ENCODE results near the gene GPR21.

Gene GPR21

GRCh38 chr9:123034881-123035510, 1.5 kb downstream of the GPR21 start:
- DNase-seq: no peak

DNA sequence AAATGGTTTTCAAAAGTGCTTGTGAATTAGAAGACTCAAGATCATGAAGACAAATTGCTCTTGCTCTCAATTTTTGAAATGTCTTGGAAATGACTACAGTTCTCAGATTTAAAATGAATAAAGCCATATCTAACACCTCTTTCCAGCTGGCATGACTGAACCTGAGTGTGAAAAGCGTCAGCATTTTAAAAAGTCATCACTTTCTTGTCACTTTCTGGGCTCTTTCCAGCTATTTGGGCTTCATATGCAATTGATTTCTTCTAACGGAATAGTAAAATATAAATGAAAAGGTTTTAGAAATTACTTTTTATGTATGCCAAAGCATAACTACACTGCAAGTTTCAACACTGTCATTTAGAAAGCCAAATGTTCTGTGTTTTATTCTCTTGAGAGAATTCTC, 2.3 kb downstream of the GPR21 start:
- DNase-seq: no peak

GRCh38 chr9:123036893-123037545, 3.6 kb downstream of the GPR21 start:
- no peak for DNase-seq

- DNase-seq: no peak
Measured at GRCh38 chr9:123039617-123040219, 6.3 kb downstream of the GPR21 start.

DNA sequence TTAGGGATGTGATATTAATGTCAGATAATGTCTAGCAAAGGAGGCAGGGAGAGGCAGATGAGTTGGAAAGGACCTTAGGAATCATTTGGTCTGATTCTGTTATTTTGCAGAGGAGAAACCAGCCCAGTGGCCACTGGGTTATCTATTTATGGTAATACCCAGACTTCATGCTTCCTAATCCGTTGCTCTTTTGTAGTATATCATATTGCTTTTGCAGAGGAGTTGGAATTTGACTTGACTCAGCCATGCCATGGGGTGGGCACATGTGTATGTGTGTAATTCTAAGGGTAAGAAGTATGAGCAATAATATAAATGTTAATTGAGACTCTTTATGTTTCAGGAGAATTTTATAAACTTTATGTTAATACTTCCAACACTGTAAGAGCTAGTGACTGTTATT, 7.3 kb downstream of the GPR21 start:
- DNase-seq: no peak

GRCh38 chr9:123041489-123041888, 8.0 kb downstream of the GPR21 start:
- DNase-seq: no peak

DNA sequence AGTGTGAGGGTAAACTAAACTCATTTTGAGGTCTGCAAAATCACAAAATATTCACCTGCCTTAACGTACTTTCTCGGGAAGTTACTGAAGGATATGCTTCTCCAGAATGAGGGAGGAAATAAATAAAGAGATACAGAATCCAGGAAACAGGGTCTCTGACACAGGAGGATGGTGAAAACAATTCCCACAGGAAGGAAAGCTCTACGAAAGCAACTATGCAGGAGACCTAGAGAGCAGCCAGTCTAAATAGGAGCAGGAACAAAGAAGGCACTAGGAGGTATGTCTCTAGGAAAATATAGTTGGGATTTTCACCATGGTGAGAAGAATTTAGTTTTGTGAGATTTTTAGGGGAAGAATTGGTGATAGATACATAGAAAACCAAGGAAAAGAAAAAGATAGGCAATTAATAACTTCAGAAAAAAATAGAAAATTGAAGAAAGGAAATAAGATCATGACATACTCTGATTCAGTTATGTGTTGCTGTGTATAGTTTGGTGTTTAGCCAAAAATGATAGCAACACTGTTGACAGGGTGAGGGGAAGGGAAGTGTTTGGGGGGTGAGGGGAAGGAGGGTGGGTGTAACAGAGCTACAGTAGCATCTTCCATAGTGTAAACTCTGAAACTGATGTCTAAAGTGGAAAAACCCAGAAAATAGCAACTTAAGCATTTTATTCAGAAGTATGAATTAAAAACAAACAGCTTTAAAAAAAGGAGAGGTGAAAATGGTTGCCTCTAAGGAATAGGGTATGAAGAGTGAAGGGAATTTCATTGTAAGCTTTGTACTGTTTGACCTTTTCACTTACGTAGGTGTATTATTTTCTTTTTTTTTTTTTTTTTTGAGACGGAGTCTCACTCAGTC, 9.8 kb downstream of the GPR21 start:
- DNase-seq: no peak

GRCh38 chr9:123044586-123044985, 11.1 kb downstream of the GPR21 start:
- no peak for DNase-seq

GRCh38 chr9:123046406-123047195, 13.1 kb downstream of the GPR21 start:
- no peak for DNase-seq

- no peak for DNase-seq
Measured at GRCh38 chr9:123048748-123049147, 15.3 kb downstream of the GPR21 start.

DNA sequence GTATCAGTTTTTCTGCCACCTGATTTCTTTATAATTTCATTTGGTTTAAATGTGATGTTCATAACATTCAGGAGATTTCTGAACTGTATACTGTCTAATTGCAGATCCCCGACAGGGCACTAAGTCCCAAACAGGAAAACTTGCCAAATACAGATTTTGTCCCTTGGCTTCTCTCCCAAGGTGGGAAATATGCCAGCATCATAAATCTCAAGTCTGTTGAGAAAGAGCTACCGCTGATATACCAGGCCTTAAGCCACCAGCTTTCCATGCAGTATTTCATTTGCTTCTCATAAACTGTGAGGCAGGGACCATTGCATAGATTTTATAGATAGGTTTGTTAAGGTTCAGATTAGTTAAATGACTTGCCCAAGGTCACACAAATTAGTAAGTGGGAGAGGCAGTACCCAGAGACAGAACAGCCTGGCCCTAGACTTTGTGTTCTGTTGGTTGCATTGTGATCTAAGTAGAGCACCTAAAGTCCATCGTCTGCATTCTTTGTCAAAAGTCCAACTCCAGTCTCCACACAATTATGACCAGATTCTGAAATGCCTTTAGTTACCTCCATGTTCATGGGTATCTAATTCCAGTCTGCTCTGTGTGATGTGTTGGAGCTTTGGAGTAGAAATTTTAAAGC, 16.2 kb downstream of the GPR21 start:
- no peak for DNase-seq

DNA sequence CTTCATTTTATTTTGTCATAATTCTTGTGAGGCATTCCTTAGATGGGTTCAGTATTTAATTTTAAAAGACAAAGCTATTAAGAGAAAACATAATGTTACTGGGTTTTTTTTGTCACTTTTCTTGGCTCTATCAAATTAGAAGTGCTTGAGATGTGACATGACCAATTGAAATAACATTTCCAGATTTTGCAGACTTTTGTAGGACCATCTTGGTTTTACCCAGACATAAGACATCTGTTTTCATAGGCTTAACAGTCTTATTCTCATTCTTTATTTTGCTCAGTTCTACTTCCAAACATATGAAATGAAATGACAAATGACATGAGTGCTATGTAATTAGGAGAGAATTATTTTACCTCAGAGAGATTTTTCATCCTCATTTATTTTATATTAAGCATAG, 19.6 kb downstream of the GPR21 start:
- no peak for DNase-seq

GRCh38 chr9:123053711-123054110, 20.2 kb downstream of the GPR21 start:
- DNase-seq: no peak

DNA sequence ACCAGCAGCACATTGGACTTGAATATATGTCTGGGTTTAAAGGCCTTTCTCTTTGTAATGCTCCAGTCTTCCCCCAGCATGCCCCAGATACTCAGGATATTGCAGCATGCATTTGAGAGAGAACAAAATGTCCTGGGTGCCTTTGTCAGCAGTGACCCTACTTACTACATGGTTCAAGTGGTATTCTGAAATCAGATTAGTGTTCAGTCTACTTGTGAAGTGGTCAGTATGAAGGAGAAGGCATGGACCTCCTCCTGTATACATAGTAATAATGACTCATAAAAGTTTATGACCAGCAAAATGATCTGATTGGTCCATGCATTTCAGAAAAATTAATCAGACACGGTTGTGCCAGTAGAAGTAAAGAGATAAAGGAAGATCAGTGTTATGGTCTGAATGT, 25.4 kb downstream of the GPR21 start:
- DNase-seq: no peak

DNA sequence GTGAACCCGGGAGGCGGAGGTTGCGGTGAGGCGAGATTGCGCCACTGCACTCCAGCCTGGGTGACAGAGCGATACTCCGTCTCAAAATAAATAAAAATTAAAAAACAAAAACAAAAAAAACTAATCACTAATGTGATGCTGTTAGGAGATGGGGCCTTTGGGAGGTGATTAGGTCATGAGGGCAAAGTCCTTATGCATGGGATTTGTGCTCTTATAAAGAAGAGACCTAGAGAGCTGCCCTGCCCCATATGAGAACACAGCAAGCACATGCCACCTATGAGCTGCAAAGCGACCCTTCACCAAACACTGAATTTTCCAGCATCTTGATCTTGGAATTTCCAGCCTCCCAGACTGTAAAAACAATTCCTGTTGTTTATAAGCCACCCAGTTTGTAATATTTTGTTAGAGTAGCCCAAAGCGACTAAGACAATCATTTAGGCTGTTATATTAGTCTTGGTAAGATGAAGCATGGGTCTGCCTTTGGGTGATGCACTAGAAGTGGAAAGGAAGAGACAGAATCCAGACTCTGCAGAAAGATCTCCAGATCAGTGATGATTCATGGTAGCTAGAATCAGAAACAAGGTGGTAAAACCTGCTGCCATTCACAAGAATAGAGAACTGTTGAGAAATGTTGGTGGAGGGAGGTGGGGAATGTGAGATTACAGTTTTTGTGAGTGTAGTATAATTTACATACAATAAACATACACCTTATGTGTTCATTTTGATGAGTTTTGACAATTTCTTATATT, 26.2 kb downstream of the GPR21 start:
- DNase-seq: no peak

DNA sequence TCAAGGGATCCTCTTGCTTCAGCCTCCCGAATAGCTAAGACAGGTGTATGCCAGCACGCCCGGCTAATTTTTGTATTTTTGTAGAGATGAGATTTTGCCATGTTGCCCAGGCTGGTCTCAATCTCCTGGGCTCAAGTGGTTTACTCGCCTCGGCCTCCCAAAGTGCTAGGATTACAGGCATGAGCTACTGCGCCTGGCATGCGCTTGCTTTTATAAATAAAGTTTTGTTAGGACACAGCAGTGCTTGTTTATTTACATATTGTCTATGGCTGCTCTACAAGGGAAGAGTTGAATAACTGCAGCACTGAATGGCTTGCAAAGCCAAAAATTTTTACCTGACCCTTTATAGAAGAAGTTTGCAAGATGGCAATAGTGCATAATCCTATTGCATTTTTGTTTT, 27.7 kb downstream of the GPR21 start:
- DNase-seq: no peak

- DNase-seq: no peak
Measured at GRCh38 chr9:123062351-123063176, 29.1 kb downstream of the GPR21 start.

DNA sequence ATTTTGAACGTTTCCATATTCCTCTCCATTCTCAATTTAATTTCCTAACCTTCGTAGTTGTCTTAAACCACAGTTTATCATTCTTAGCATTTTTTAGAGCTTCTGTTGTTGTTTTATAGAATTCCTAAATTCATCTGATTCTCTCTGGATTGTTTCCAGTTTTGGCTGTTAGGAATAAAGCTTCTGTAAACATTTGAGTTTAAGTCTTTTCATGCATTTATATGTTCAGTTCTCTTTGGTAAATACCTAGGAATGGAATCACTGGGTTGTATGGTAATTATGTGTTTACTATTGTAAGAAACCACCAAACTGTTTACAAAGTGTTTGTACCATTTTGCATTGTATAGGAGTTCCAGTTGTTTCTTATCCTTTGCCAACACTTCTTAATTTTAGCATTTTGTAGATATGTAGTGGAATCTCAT, 29.7 kb downstream of the GPR21 start:
- no peak for DNase-seq

GRCh38 chr9:123063896-123064295, 30.4 kb downstream of the GPR21 start:
- DNase-seq: no peak

DNA sequence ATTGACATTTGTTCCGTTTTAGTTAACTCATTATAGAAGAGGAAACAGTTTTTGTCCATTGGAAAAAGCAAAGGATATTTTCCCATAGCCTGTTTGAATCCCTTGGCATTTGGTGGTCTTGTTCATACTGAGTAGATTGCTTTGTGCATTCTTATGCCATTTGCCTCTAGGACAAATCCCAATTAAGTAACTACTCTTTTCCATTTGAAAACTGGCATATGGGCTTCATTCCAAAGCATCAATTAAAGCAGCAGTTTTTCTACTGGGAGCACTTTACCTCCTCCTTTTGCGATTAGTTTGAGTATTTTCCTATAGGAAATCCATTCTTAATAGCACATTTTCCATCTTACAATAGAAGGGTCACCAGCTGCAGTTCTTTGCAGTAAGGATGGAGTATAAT, 31.2 kb downstream of the GPR21 start:
- no peak for DNase-seq

All from T-helper 1 cell (primary cell).